Kidney epithelial cell (primary cell): ENCODE results near the gene SMIM30. TPM values are rescaled to one million over a fixed set of nuclear protein-coding genes. Genes with fewer than 3 reads are reported as not detected.

Experiments used
- DNase-seq: peaks from one replicate; pipeline ENCODE4 v3.0.0-alpha.2; 2010; ENCODE audit warnings: low read depth
- H3K27me3 ChIP-seq: 2 replicates; pipeline ENCODE4 v1.6.0; 2011; ENCODE audit warnings: low read length; ENCODE audit not compliant: control insufficient read depth, insufficient read depth
- H3K36me3 ChIP-seq: 2 replicates; pipeline ENCODE4 v1.5.1; 2011; ENCODE audit warnings: low read length; ENCODE audit not compliant: control insufficient read depth, insufficient read depth
- H3K4me3 ChIP-seq: 2 replicates; pipeline ENCODE4 v1.5.1; 2011; ENCODE audit warnings: low read depth, mild to moderate bottlenecking, control low read depth, low read length
- total RNA-seq: library from RNA; depleted of rRNA; stranded (reverse); fragments of >200 nt; gene quantifications from 2 replicates; pipeline ENCODE4 v1.2.3, GENCODE V29; 2015
- TF ChIP-seq, protein P1 (sequence below): IDR thresholded peaks from 2 replicates; pipeline ENCODE4 v1.5.1; 2011; ENCODE audit warnings: mild to moderate bottlenecking, moderate library complexity, low read length, control low read depth, inconsistent platforms; ENCODE audit not compliant: insufficient read depth, poor library complexity, severe bottlenecking

Gene SMIM30
- total RNA-seq, 1 donor from 2014 or later = 54.9 TPM

DNA sequence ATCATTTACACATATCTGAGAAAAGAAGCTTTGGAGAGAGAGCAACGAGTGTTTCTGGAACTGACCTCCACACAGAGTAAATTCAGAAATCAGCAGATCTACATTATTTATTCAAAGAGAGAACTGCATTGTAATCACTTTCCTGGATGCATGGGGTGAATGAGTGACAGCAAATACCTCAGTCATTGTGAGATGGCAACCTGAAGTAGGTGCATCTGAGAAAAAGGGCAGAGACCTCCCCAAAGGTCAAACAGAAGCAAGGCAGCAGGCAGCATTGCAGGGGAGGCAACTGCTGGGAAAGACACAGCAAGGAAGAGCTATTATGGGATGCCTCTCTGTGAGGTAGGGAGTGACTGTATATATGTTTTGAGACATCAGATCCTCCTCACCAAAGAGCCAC lies 26.5 kb upstream of the SMIM30 start:
- Histone ChIP-seq H3K27me3 (no peaks in the 10 kb centered on the region), H3K36me3 (no peaks in the 10 kb centered on the region), H3K4me3 (no peak overlapping the region)
- no peak for DNase-seq
- TF ChIP-seq, protein P1, sequence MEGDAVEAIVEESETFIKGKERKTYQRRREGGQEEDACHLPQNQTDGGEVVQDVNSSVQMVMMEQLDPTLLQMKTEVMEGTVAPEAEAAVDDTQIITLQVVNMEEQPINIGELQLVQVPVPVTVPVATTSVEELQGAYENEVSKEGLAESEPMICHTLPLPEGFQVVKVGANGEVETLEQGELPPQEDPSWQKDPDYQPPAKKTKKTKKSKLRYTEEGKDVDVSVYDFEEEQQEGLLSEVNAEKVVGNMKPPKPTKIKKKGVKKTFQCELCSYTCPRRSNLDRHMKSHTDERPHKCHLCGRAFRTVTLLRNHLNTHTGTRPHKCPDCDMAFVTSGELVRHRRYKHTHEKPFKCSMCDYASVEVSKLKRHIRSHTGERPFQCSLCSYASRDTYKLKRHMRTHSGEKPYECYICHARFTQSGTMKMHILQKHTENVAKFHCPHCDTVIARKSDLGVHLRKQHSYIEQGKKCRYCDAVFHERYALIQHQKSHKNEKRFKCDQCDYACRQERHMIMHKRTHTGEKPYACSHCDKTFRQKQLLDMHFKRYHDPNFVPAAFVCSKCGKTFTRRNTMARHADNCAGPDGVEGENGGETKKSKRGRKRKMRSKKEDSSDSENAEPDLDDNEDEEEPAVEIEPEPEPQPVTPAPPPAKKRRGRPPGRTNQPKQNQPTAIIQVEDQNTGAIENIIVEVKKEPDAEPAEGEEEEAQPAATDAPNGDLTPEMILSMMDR = no peak

DNA sequence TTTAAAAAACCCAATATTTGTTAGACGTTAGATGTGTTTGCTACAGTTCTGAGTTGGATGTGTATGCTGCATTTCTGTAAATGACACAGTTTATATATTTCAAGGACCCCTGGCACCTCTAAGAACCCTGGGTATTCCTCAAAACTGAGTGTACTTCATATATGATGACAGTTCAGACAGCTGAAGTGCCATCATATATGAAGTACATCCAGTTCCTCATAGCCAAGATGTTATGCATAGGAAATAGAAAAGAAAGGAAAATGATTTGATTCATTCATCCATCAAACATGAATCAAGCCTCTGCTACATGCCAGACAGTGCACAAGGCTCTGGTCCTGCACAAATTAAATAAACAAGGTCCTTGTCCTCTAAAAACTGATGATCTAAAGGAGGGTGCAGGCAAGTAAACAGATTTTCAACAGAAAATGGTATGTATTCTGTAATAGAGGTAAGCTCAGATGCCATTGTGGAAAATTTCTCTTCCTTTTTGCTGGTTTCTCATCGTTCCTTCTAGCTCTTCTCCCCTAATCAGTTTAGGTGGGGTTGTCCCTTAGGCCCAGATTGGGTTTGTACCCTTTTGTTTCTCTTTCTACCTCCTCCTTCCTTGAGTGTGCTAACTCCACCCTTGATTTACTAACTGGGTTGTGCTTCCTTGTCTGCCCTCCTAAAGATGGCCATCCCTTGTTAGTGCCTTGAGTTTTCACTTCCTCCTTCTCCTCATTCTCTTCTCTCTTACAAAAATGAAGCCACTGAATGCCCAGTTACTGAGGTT lies 25.3 kb upstream of the SMIM30 start:
- Histone ChIP-seq H3K4me3 (no peak overlapping the region), H3K27me3 (no peaks in the 10 kb centered on the region), H3K36me3 (no peaks in the 10 kb centered on the region)
- no peak for DNase-seq
- TF ChIP-seq, protein P1 = no peak

DNA sequence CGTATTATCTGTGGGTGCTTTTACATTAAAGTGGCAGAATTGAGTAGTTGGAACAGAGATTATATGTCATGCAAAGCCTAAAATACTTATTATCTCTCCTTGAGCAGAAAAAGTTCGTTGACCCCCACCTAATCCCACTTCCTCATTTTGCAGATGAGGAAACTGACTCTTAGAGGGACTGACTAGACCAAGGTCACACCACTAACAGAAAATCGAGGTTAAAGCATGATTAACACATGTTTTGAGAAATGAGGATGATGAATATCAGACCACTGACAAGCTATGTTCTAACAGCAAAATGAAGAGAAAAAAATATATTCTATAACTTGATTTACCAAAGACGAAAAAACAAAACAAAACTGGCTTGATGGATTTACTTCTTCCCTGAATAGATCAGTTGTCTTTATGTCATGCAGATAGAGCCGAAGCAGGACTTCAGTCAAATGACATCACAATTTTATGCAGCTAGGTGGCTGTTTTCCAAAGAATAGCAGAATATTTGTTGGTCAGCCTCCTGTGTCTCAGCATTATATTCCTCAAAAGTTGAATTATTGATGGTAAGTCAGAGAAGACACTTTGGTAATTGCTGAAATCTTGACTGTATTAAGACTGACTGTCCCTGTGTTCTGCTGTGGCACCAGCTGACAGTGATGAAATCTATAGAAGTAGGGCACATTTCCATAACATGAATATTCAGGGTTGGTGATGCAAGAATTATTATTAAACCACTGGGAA lies 24.2 kb upstream of the SMIM30 start:
- Histone ChIP-seq H3K27me3 (no peaks in the 10 kb centered on the region), H3K4me3 (no peak overlapping the region), H3K36me3 (no peaks in the 10 kb centered on the region)
- no peak for DNase-seq
- TF ChIP-seq, protein P1 = no peak

DNA sequence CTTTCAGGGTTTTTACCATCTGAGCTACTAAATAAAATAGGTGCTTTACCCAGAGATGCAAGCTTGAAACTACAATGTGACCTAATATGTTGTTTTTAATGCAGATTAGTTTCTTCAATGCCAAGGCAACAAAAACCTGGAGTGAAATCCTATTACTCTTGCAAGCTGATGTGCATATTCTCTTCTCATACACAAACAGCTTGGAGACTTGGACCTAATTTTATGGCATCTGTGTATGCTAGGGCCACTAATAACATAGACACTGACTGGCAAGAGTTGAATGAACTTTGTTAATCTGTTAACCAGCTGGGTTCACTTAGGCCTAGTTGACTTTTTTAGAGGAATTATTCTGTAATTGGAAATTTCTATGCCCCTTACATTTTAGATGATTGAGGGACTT lies 23.4 kb upstream of the SMIM30 start:
- Histone ChIP-seq H3K36me3 (no peaks in the 10 kb centered on the region), H3K4me3 (no peak overlapping the region), H3K27me3 (no peaks in the 10 kb centered on the region)
- TF ChIP-seq, protein P1 = no peak
- no peak for DNase-seq

DNA sequence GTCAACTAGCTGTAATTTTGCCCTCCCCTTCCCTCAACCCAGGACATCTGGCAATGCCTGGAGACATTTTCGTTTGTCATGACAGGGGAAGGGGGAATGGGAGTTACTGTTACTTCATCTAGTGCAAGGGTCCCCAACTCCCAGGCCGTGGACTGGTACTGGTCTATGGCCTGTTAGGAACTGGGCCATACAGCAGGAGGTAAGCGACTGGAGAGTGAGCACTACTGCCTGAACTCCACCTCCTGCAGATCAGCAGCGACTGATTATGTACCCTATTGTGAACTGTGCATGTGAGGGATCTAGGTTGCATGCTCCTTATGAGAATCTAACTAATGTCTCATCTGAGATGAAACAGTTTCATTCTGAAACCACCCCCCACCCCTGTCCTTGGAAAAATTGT lies 22.6 kb upstream of the SMIM30 start:
- TF ChIP-seq, protein P1 = no peak
- Histone ChIP-seq H3K4me3 (no peak overlapping the region), H3K36me3 (no peaks in the 10 kb centered on the region), H3K27me3 (no peaks in the 10 kb centered on the region)
- no peak for DNase-seq
